ENCODE data around the gene ARMC9.

DNA sequence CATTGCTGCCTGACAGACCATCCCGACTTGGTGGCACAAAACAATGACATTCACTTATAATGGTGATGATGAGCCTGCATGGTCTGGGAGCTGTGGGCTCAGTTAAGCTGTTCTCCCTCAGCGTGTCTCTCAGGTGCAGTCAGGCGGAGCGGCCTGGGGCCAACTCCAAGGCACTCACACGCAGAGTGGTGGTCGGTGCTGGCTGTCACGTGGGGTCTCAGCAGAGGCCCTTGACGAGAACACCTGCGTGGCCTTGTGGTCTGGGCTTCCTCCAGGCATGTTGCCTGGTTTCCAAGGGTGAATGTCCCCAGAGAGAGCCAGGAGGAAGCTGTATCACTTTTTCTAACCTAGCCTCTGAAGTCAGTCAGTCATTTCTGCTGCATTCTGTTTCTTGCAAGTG is 29.8 kb downstream of the ARMC9 start:
- no peak for TF ChIP-seq FOS (IDR thresholded peaks at IDR 0.05; ENCODE audit: borderline replicate concordance, insufficient read depth, low read length)
- TF ChIP-seq CTCF (IDR thresholded peaks at IDR 0.05; ENCODE audit: extremely low read depth in 1 of 2, insufficient read depth in 1 of 2, low read depth in 1 of 2, low read length in 2 of 2), result no peak
- no peak for TF ChIP-seq POLR2A (IDR thresholded peaks at IDR 0.05; ENCODE audit: low read depth, low read length)
- TF ChIP-seq EZH2 (IDR thresholded peaks at IDR 0.05; ENCODE audit: borderline replicate concordance, low read depth, low read length, severe bottlenecking), result no peak
- no peak for TF ChIP-seq POLR2AphosphoS5 (IDR thresholded peaks at IDR 0.05; ENCODE audit: insufficient read depth, low read depth, low read length)
- no peak for TF ChIP-seq JUN (IDR thresholded peaks at IDR 0.05; ENCODE audit: borderline replicate concordance, insufficient read depth, insufficient read length, low read depth)

All from endothelial cell of umbilical vein (primary cell).